K562 (cell line): ENCODE results near the gene CTU1. TPM values are rescaled to one million over a fixed set of nuclear protein-coding genes. Genes with fewer than 3 reads are reported as not detected.

ENCODE experiments used
- ATAC-seq: fragments of 200-7000 bp; cut with Tn5 transposase; 3 replicates; pipeline ENCODE4 v1.9.1; 2020; ENCODE audit warnings: moderate library complexity
- BruUV-seq: library from RNA; stranded (reverse); fragments of 400-500 nt; replicated peaks from 2 replicates; lab custom pipeline; 2021; lab: Mats Ljungman, UMichigan
- CTCF ChIA-PET: fragments of 300-600 bp; formaldehyde crosslinking; extraction: SDS; loops from one replicate; lab custom pipeline; 2021; ENCODE audit warnings: low intra/inter-chr PET ratio; lab: Yijun Ruan, JAX
- POLR2A ChIA-PET: fragments of 300-600, 350-650 bp; sonication (Branson Sonifier 250); formaldehyde crosslinking; extraction: SDS; loops from one replicate; lab custom pipeline; 2021; ENCODE audit warnings: antibody characterized with exemption, inconsistent platforms; lab: Yijun Ruan, JAX
- DNase-seq, 4 experiments: peaks; one replicate each; pipeline versions ENCODE4 v3.0.0 to v3.0.0-alpha.2; 2011 to 2018; ENCODE audit warnings: low spot score in 3 of 4, mixed read lengths in 3 of 4; ENCODE audit errors: extremely low read depth in 1 of 4
- FAIRE-seq: peaks from 2 replicates; lab custom pipeline; 2011; peaks lifted over from hg19 to GRCh38; lab: Jason Lieb, UNC
- H2AFZ ChIP-seq: 2 replicates; pipeline ENCODE4 v1.6.0; 2011; ENCODE audit warnings: low read depth, low read length, control low read depth, inconsistent platforms
- H3K27ac ChIP-seq: fragments of 200-600 bp; 3 replicates; pipeline ENCODE4 v1.8.0; 2011; ENCODE audit warnings: low read depth, mild to moderate bottlenecking, control low read depth, inconsistent platforms, low read length, moderate library complexity, mixed read lengths; ENCODE audit errors: extremely low read depth
- H3K27me3 ChIP-seq, 2 experiments: fragments of 300-600 bp in 1 of 2; 2 replicates in 1 of 2; 3 replicates in 1 of 2; pipeline versions ENCODE4 v1.6.0 to v1.8.0; 2011; ENCODE audit warnings: inconsistent platforms in 2 of 2, low read length in 2 of 2, mild to moderate bottlenecking in 1 of 2, mixed read lengths in 1 of 2, moderate library complexity in 1 of 2; ENCODE audit not compliant: control insufficient read depth in 2 of 2, insufficient read depth in 2 of 2
- H3K36me3 ChIP-seq: fragments of 300-600 bp; 3 replicates; pipeline ENCODE4 v1.8.0; 2011; ENCODE audit warnings: mild to moderate bottlenecking, low read length, inconsistent platforms; ENCODE audit not compliant: control insufficient read depth, insufficient read depth
- H3K4me1 ChIP-seq, 2 experiments: fragments of 200-600 bp in 1 of 2; replicated peaks in 1 of 2; 2 replicates in 1 of 2; 3 replicates in 1 of 2; pipeline versions ENCODE4 v1.5.1 to v1.8.0; 2011; ENCODE audit warnings: inconsistent platforms in 2 of 2, low read length in 2 of 2, mild to moderate bottlenecking in 1 of 2, mixed read lengths in 1 of 2, moderate library complexity in 1 of 2; ENCODE audit not compliant: control insufficient read depth in 2 of 2, insufficient read depth in 2 of 2
- H3K4me2 ChIP-seq: 2 replicates; pipeline ENCODE4 v1.6.1; 2011; ENCODE audit warnings: low read length, control low read depth, inconsistent platforms, mixed read lengths; ENCODE audit not compliant: insufficient read depth
- H3K4me3 ChIP-seq: fragments of 200-600 bp; sonication (generic), shearing (Covaris generic); 2 replicates; pipeline ENCODE4 v1.5.1; 2016; ENCODE audit warnings: control low read depth, inconsistent platforms
- H3K79me2 ChIP-seq: fragments of 200-600 bp; 3 replicates; pipeline ENCODE4 v1.8.0; 2011; ENCODE audit warnings: low read length, inconsistent platforms; ENCODE audit not compliant: control insufficient read depth, insufficient read depth
- H3K9ac ChIP-seq, 2 experiments: 2 replicates each; pipeline versions ENCODE4 v1.6.0 to v1.6.1; 2011; ENCODE audit warnings: low read depth in 2 of 2, low read length in 2 of 2, control low read depth in 1 of 2, inconsistent platforms in 1 of 2, mild to moderate bottlenecking in 1 of 2, mixed read lengths in 1 of 2; ENCODE audit not compliant: insufficient read depth in 1 of 2
- H3K9me1 ChIP-seq: one replicate; pipeline ENCODE4 v1.6.0; 2011; ENCODE audit warnings: inconsistent platforms, mild to moderate bottlenecking, low read length, moderate library complexity; ENCODE audit not compliant: control insufficient read depth, insufficient read depth
- H3K9me3 ChIP-seq: replicated peaks from 2 replicates; pipeline ENCODE4 v1.5.1; 2011; ENCODE audit warnings: low read depth, low read length, inconsistent platforms; ENCODE audit not compliant: control insufficient read depth, insufficient read depth
- H4K20me1 ChIP-seq: replicated peaks from 2 replicates; pipeline ENCODE4 v1.6.1; 2011; ENCODE audit warnings: low read length, inconsistent platforms, mixed read lengths; ENCODE audit not compliant: control insufficient read depth, insufficient read depth
- ATF6 ChIP-seq: sonication (generic); formaldehyde crosslinking; IDR thresholded peaks from 2 replicates; pipeline ENCODE4 v1.4.0; 2020; ENCODE audit warnings: mild to moderate bottlenecking, missing genetic modification reagents
- BCOR ChIP-seq: fragments of 450-650 bp; IDR thresholded peaks from 2 replicates; pipeline ENCODE4 v1.6.1; 2016
- CCNT2 ChIP-seq: IDR thresholded peaks from 2 replicates; pipeline ENCODE4 v1.6.1; 2011; ENCODE audit warnings: borderline replicate concordance, low read depth, mild to moderate bottlenecking, moderate library complexity, mixed read lengths, low read length; ENCODE audit not compliant: insufficient read length; ENCODE audit errors: extremely low read depth
- HMG20A ChIP-seq: fragments of 450-650 bp; formaldehyde crosslinking; conservative IDR thresholded peaks from 2 replicates; pipeline ENCODE4 v1.4.0; 2020; ENCODE audit warnings: mild to moderate bottlenecking, mixed read lengths
- HSF4 ChIP-seq: fragments of 250-450 bp; sonication (Bioruptor Pico); IDR thresholded peaks from 2 replicates; pipeline ENCODE4 v2.1.2; 2022; ENCODE audit warnings: mild to moderate bottlenecking, moderate library complexity, borderline replicate concordance
- MAZ ChIP-seq, 2 experiments: fragments of 450-650 bp in 1 of 2; sonication (generic) in 1 of 2; formaldehyde crosslinking; IDR thresholded peaks in 1 of 2; conservative IDR thresholded peaks in 1 of 2; 2 replicates each; pipeline versions ENCODE4 v1.4.0 to v1.5.0; 2020; ENCODE audit warnings: mild to moderate bottlenecking in 1 of 2, missing genetic modification reagents in 1 of 2
- PHF8 ChIP-seq: fragments of 200-600 bp; sonication (generic); IDR thresholded peaks from 2 replicates; pipeline ENCODE4 v1.6.1; 2012; ENCODE audit warnings: mixed run types, mild to moderate bottlenecking, inconsistent platforms, low read length, moderate library complexity, borderline replicate concordance
- POU5F1 ChIP-seq: fragments of 150-350 bp; IDR thresholded peaks from 2 replicates; pipeline ENCODE4 v1.6.1; 2014; ENCODE audit warnings: borderline replicate concordance, low read length, low read depth, mild to moderate bottlenecking; ENCODE audit not compliant: partially characterized antibody
- RBFOX2 ChIP-seq: fragments of 200-400 bp; formaldehyde crosslinking; IDR thresholded peaks from 2 replicates; pipeline ENCODE4 v1.6.1; 2017; ENCODE audit warnings: low read depth, mild to moderate bottlenecking, low read length, moderate library complexity
- TEAD2 ChIP-seq: fragments of 450-650 bp; IDR thresholded peaks from 2 replicates; pipeline ENCODE4 v1.6.1; 2016; ENCODE audit warnings: missing genetic modification characterization, control low read depth, missing compliant biosample characterization
- ZBTB7A ChIP-seq: IDR thresholded peaks from 2 replicates; pipeline ENCODE4 v1.6.1; 2011; ENCODE audit warnings: low read depth, mild to moderate bottlenecking, low read length, moderate library complexity, borderline replicate concordance; ENCODE audit not compliant: control insufficient read depth
- ZNF24 ChIP-seq: fragments of 450-650 bp; IDR thresholded peaks from 2 replicates; pipeline ENCODE4 v1.6.1; 2016
- ZNF280A ChIP-seq: fragments of 450-650 bp; IDR thresholded peaks from 2 replicates; pipeline ENCODE4 v1.6.1; 2018; ENCODE audit warnings: mild to moderate bottlenecking, low read depth; ENCODE audit not compliant: partially characterized antibody
- ZNF592 ChIP-seq: fragments of 450-650 bp; IDR thresholded peaks from 2 replicates; pipeline ENCODE4 v1.6.1; 2017; ENCODE audit warnings: antibody characterized with exemption, mild to moderate bottlenecking
- ZNF76 ChIP-seq: fragments of 250-450 bp; sonication (Bioruptor Pico); IDR thresholded peaks from 2 replicates; pipeline ENCODE4 v1.4.0; 2020; ENCODE audit warnings: mild to moderate bottlenecking, moderate library complexity, borderline replicate concordance
- WGBS: fragments of 100-300 bp; shearing (Covaris generic); methylation state at CpG from one replicate; pipeline ENCODE4 v1.1.6; 2016; ENCODE audit warnings: low coverage, mixed read lengths; ENCODE audit not compliant: insufficient coverage; ENCODE audit errors: missing lambda C conversion rate; 5-methylcytosine and 5-hydroxymethylcytosine counted together
- in situ Hi-C: fragments of 300-500 bp; cut with MboI; formaldehyde crosslinking; loops from 4 replicates; pipeline ENCODE4 v1.15.0; 2018; ENCODE audit warnings: inconsistent platforms, mixed read lengths
- intact Hi-C: fragments of 100-400 bp; cut with micrococcal nuclease; formaldehyde crosslinking; loops from 2 replicates; pipeline ENCODE4 v1.14.2; 2022
- polyA plus RNA-seq, 8 experiments: library from polyadenylated mRNA; depleted of rRNA in 4 of 8; stranded (reverse) in 5 of 8; unstranded in 3 of 8; fragments of >200 nt; fragmentation: Nextera tagmentation in 2 of 8; fragmentation: Illumina TruSeq in 1 of 8; extraction: Ambion mirVana in 2 of 8; extraction: Trizol in 1 of 8; gene quantifications; 2 replicates each; pipeline versions ENCODE4 v1.2.1 to v1.2.3, GENCODE V29; 2011 to 2014; ENCODE audit warnings: inconsistent platforms in 1 of 8, missing spikeins in 1 of 8
- total RNA-seq, 7 experiments: library from RNA; depleted of rRNA in 6 of 7; stranded (reverse); fragments of >200 nt in 6 of 7; fragmentation: Illumina TruSeq in 2 of 7; extraction: Trizol in 2 of 7; gene quantifications; 2 replicates each; pipeline versions ENCODE4 v1.2.1 to v1.2.3, GENCODE V29; 2011 to 2021; ENCODE audit warnings: low replicate concordance in 1 of 7

CTU1 gene
- total and polyA plus RNA-seq, 9 of the 15 experiments (the other 6 are each of a cell fraction or from before 2014, with no cell fraction given): 0.03 to 18.4 (median 2.3) TPM; not detected in 1

GRCh38 chr19:51103926-51104341 is 4.3 kb downstream of the CTU1 start:
- ChIA-PET POLR2A (no interaction called here), CTCF (no interaction called here)
- H3K9ac ChIP-seq: no peak overlapping the region; a peak in 1 of 4 replicates
- BruUV-seq: no TSS peak
- in situ Hi-C loops: no loop called here
- no peak overlapping the region for H3K4me3 ChIP-seq
- no peaks in the 10 kb centered on the region for H4K20me1 ChIP-seq
- H3K79me2 ChIP-seq: peaks cover 32% of the 10 kb centered on the region
- no peak for ATAC-seq
- no peak for FAIRE-seq
- 96% methylated on average over 13 of the region's 49 CpGs for WGBS
- no peak overlapping the region for H3K4me2 ChIP-seq
- H3K9me3 ChIP-seq: no peaks in the 10 kb centered on the region
- intact Hi-C loops: no loop called here
- no peaks in the 10 kb centered on the region for H3K27me3 ChIP-seq
- DNase-seq: no peak
- H2AFZ ChIP-seq: no peak overlapping the region
- H3K27ac ChIP-seq: no peak overlapping the region
- no peaks in the 10 kb centered on the region for H3K9me1 ChIP-seq
- peaks cover 39% of the 10 kb centered on the region; the same call in 2 of the 3 replicates for H3K36me3 ChIP-seq
- H3K4me1 ChIP-seq: peaks cover 8 to 19% of the 10 kb centered on the region in 2 experiments; a peak in 4 of 5 replicates
- TF ChIP-seq ATF6 (CRISPR knock-in tag) (no peak), ZNF76 (CRISPR knock-in tag) (no peak), ZNF24 (no peak), RBFOX2 (peak; percentile 52; the same call in 1 of the 2 replicates), ZNF280A (no peak), POU5F1 (no peak), TEAD2 (no peak), CCNT2 (no peak), HSF4 (CRISPR knock-in tag) (no peak), HMG20A (CRISPR knock-in tag) (no peak), ZBTB7A (no peak), PHF8 (no peak), ZNF592 (no peak), MAZ (CRISPR knock-in tag; conservative IDR thresholded peaks at IDR 0.05 in 1 of 2, IDR thresholded peaks at IDR 0.05 in 1 of 2) (no peak), BCOR (no peak)
